AG04450 (cell line): ENCODE data around the gene SYTL3. TPM values are rescaled to one million over a fixed set of nuclear protein-coding genes. Genes with fewer than 3 reads are reported as not detected.

ENCODE experiments used
- CTCF ChIA-PET: fragments of 300-600, 350-600 bp; formaldehyde crosslinking; extraction: SDS; loops from one replicate; lab custom pipeline; 2022; ENCODE audit warnings: antibody characterized with exemption, inconsistent platforms; lab: Charles Lee
- POLR2A ChIA-PET: fragments of 350-600 bp; formaldehyde crosslinking; extraction: SDS; loops from one replicate; lab custom pipeline; 2021; ENCODE audit warnings: antibody characterized with exemption, inconsistent platforms; lab: Yijun Ruan, JAX
- DNase-seq: peaks from one replicate; pipeline ENCODE4 v3.0.0-alpha.2; 2011; ENCODE audit warnings: low read depth, low spot score
- H3K27ac ChIP-seq: one replicate; pipeline ENCODE4 v1.5.1; 2012; ENCODE audit warnings: low read depth, low read length, control low read depth
- H3K27me3 ChIP-seq: one replicate; pipeline ENCODE4 v1.6.0; 2012; ENCODE audit warnings: low read length; ENCODE audit not compliant: control insufficient read depth, insufficient read depth
- H3K4me3 ChIP-seq: 2 replicates; pipeline ENCODE4 v1.5.1; 2011; ENCODE audit warnings: mild to moderate bottlenecking, low read depth, low read length, control low read depth
- H3K9me3 ChIP-seq: 2 replicates; pipeline ENCODE4 v1.5.1; 2012; ENCODE audit warnings: low read length; ENCODE audit not compliant: control insufficient read depth, insufficient read depth
- CTCF ChIP-seq: IDR thresholded peaks from 2 replicates; pipeline ENCODE4 v1.5.1; 2011; ENCODE audit warnings: low read depth, low read length, control low read depth, inconsistent platforms
- polyA plus RNA-seq: library from polyadenylated mRNA; depleted of rRNA; stranded (reverse); fragments of >200 nt; gene quantifications from 2 replicates; pipeline ENCODE4 v1.2.3, GENCODE V29; 2011

Gene SYTL3
- polyA plus RNA-seq, 1 experiment: 1.6 TPM

- H3K9me3 ChIP-seq: no peaks in the 10 kb centered on the region
- ChIA-PET POLR2A (interaction anchor here (0.7 kb wide), 1 partner anchor 266 kb away, joined by 4 read pairs; no protein-coding TSS in a partner anchor), CTCF (interaction anchor here (0.5 to 6.1 kb wide), 21 partner anchors 9 to 552 kb away, joined by 3 to 57 read pairs (median 5); no protein-coding TSS in a partner anchor)
- H3K27ac ChIP-seq: peak overlapping the region; percentile 57
- no peaks in the 10 kb centered on the region for H3K27me3 ChIP-seq
- DNase-seq: no peak
- TF ChIP-seq CTCF: no peak
- H3K4me3 ChIP-seq: peak overlapping the region; percentile 31
These were observed 57.4 kb downstream of the SYTL3 start for GRCh38 chr6:158707120-158707820.

- ChIA-PET POLR2A (no interaction called here), CTCF (interaction anchor here (0.7 to 6.1 kb wide), 11 partner anchors 10 to 551 kb away, joined by 3 to 57 read pairs (median 5); no protein-coding TSS in a partner anchor)
- TF ChIP-seq CTCF: no peak
- H3K27me3 ChIP-seq: no peaks in the 10 kb centered on the region
- H3K27ac ChIP-seq: no peak overlapping the region
- H3K9me3 ChIP-seq: no peaks in the 10 kb centered on the region
- no peak overlapping the region for H3K4me3 ChIP-seq
- DNase-seq: no peak
These were observed 58.0 kb downstream of the SYTL3 start for GRCh38 chr6:158707821-158708195.

GRCh38 chr6:158708239-158708638, 58.4 kb downstream of the SYTL3 start:
- DNase-seq: no peak
- Histone ChIP-seq H3K27me3 (no peaks in the 10 kb centered on the region), H3K9me3 (no peaks in the 10 kb centered on the region), H3K4me3 (no peak overlapping the region), H3K27ac (no peak overlapping the region)
- CTCF ChIA-PET: interaction anchor here (0.9 to 6.1 kb wide), 4 partner anchors 17 to 395 kb away, joined by 3 to 57 read pairs (median 8); no protein-coding TSS in a partner anchor
- POLR2A ChIA-PET: no interaction called here
- TF ChIP-seq CTCF: 0 out of 2 replicates have a peak, but pooled peaks have one; percentile 18

- Histone ChIP-seq H3K9me3 (no peaks in the 10 kb centered on the region), H3K27ac (no peak overlapping the region), H3K27me3 (no peaks in the 10 kb centered on the region), H3K4me3 (no peak overlapping the region)
- no peak for TF ChIP-seq CTCF
- no peak for DNase-seq
- ChIA-PET POLR2A (interaction anchor here (0.8 kb wide), 1 partner anchor 8 kb away, joined by 6 read pairs; no protein-coding TSS in a partner anchor), CTCF (interaction anchor here (2.0 to 6.1 kb wide), 3 partner anchors 9 to 264 kb away, joined by 5 to 57 read pairs (median 9); no protein-coding TSS in a partner anchor)
These were observed 60.0 kb downstream of the SYTL3 start for GRCh38 chr6:158709809-158710208.

GRCh38 chr6:158711264-158711663, 61.4 kb downstream of the SYTL3 start:
- DNase-seq: peak; percentile 86
- Histone ChIP-seq H3K9me3 (no peaks in the 10 kb centered on the region), H3K27me3 (no peaks in the 10 kb centered on the region), H3K4me3 (peak overlapping the region; percentile 37), H3K27ac (peak overlapping the region; percentile 87)
- CTCF ChIA-PET: interaction anchor here (1.2 to 6.1 kb wide), 2 partner anchors 15 to 262 kb away, joined by 3 to 57 read pairs; no protein-coding TSS in a partner anchor
- TF ChIP-seq CTCF: no peak
- POLR2A ChIA-PET: no interaction called here
